ENCODE data around the gene PSD4.

PSD4 gene

DNA sequence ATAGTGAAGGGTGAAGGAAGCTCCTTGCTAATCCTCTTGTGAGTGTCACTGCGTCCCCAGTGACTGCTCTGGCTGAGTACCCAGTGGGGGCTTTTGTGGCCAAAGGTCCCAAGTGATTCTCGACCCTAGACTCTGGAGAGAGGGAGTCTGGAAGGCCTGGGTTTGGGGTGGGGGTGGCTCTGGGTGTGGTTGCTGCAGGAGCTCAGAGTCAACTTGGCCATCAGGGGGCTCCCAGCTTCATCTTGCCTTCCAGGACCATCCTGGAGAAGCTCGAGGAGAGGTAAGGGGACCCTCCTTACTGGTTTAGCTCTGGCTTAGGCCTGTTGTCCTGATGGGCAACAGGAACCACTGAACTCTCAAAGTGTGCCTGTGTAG lies 592 bp downstream of the PSD4 start:
- Histone ChIP-seq H3K4me1 (ENCODE audit: control insufficient read depth, insufficient read depth, low read length) (no peaks in the 10 kb centered on the region), H3K9me3 (ENCODE audit: control insufficient read depth, insufficient read depth, low read length) (no peaks in the 10 kb centered on the region), H3K4me3 (ENCODE audit: low read depth, low read length) (no peak overlapping the region), H3K36me3 (ENCODE audit: control insufficient read depth, insufficient read depth, low read length) (no peaks in the 10 kb centered on the region), H3K27me3 (ENCODE audit: control insufficient read depth, insufficient read depth, low read length) (no peaks in the 10 kb centered on the region), H3K9ac (ENCODE audit: low read depth, low read length) (no peak overlapping the region), H3K27ac (ENCODE audit: low read depth, low read length) (no peak overlapping the region)

DNA sequence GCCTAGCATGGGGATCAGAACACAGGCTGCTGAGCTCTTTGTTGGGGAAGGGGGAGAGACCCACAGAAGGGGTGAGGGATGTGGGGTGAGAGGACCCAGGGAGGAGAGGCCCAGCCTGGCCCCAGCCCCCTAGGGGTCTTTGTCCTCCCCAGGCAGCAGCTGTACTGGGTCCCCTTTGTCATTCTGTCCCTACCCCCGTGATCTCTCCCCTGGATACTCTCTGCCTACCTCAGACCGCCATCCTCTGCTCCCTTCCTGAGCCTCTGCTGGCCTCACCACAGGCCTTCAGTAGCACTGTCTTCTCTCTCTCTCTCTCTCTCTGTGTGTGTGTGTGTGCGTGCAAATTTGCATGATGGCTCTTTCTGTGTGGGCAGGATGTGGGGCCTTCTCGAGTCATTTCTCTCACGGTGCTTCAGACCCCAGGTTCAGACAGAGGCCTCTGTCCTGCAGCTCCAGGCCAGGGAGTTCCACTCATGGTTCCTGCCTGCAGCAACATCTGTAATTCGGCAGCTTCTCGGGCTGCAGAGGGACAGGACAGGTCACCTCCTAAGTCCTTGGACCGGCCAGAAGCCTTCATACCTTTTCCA lies 1.4 kb downstream of the PSD4 start:
- peaks cover under 1% of the 10 kb centered on the region; the same call in 1 of the 2 replicates for H3K4me1 ChIP-seq (ENCODE audit: control insufficient read depth, insufficient read depth, low read length)
- H3K36me3 ChIP-seq (ENCODE audit: control insufficient read depth, insufficient read depth, low read length): no peaks in the 10 kb centered on the region
- H3K4me3 ChIP-seq (ENCODE audit: low read depth, low read length): no peak overlapping the region
- H3K9ac ChIP-seq (ENCODE audit: low read depth, low read length): no peak overlapping the region
- H3K27ac ChIP-seq (ENCODE audit: low read depth, low read length): no peak overlapping the region
- H3K9me3 ChIP-seq (ENCODE audit: control insufficient read depth, insufficient read depth, low read length): no peaks in the 10 kb centered on the region
- H3K27me3 ChIP-seq (ENCODE audit: control insufficient read depth, insufficient read depth, low read length): no peaks in the 10 kb centered on the region

- Histone ChIP-seq H3K4me3 (ENCODE audit: low read depth, low read length) (no peak overlapping the region), H3K9me3 (ENCODE audit: control insufficient read depth, insufficient read depth, low read length) (no peaks in the 10 kb centered on the region), H3K4me1 (ENCODE audit: control insufficient read depth, insufficient read depth, low read length) (peaks cover 4% of the 10 kb centered on the region; the same call in 1 of the 2 replicates), H3K9ac (ENCODE audit: low read depth, low read length) (no peak overlapping the region), H3K36me3 (ENCODE audit: control insufficient read depth, insufficient read depth, low read length) (no peaks in the 10 kb centered on the region), H3K27ac (ENCODE audit: low read depth, low read length) (no peak overlapping the region), H3K27me3 (ENCODE audit: control insufficient read depth, insufficient read depth, low read length) (no peaks in the 10 kb centered on the region)
Measured at GRCh38 chr2:113175736-113176695, 2.2 kb downstream of the PSD4 start.

- no peak overlapping the region for H3K27ac ChIP-seq (ENCODE audit: low read depth, low read length)
- H3K36me3 ChIP-seq (ENCODE audit: control insufficient read depth, insufficient read depth, low read length): no peaks in the 10 kb centered on the region
- H3K27me3 ChIP-seq (ENCODE audit: control insufficient read depth, insufficient read depth, low read length): no peaks in the 10 kb centered on the region
- H3K4me1 ChIP-seq (ENCODE audit: control insufficient read depth, insufficient read depth, low read length): peaks cover 4% of the 10 kb centered on the region; the same call in 1 of the 2 replicates
- H3K9me3 ChIP-seq (ENCODE audit: control insufficient read depth, insufficient read depth, low read length): no peaks in the 10 kb centered on the region
- no peak overlapping the region for H3K9ac ChIP-seq (ENCODE audit: low read depth, low read length)
- H3K4me3 ChIP-seq (ENCODE audit: low read depth, low read length): no peak overlapping the region
Measured at GRCh38 chr2:113176696-113177355, 3.1 kb downstream of the PSD4 start.

- H3K9ac ChIP-seq (ENCODE audit: low read depth, low read length): no peak overlapping the region
- no peaks in the 10 kb centered on the region for H3K27me3 ChIP-seq (ENCODE audit: control insufficient read depth, insufficient read depth, low read length)
- H3K9me3 ChIP-seq (ENCODE audit: control insufficient read depth, insufficient read depth, low read length): no peaks in the 10 kb centered on the region
- H3K4me3 ChIP-seq (ENCODE audit: low read depth, low read length): no peak overlapping the region
- H3K36me3 ChIP-seq (ENCODE audit: control insufficient read depth, insufficient read depth, low read length): no peaks in the 10 kb centered on the region
- peaks cover 4% of the 10 kb centered on the region; the same call in 1 of the 2 replicates for H3K4me1 ChIP-seq (ENCODE audit: control insufficient read depth, insufficient read depth, low read length)
- H3K27ac ChIP-seq (ENCODE audit: low read depth, low read length): no peak overlapping the region
Measured at GRCh38 chr2:113178069-113178746, 4.4 kb downstream of the PSD4 start.

DNA sequence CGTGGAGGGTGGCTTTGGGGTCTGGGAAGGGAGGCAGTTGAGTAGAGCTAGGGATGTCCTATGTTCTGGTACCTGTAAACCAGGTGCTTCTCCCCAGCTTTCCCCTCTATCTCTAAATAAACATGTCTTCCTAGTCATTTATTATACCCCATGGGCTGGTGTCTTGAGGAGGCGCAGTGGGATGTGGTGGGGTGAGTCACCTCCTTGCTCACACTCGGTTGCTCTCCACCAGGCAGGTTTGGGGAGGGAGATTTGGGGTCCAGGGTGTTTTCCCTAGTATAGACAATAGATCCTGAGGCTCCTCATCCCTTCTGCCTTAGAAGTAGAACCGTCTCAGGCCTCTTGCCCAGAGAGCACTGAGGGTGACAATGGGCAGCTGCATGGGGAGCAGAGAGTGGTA lies 5.1 kb downstream of the PSD4 start:
- Histone ChIP-seq H3K36me3 (ENCODE audit: control insufficient read depth, insufficient read depth, low read length) (no peaks in the 10 kb centered on the region), H3K4me1 (ENCODE audit: control insufficient read depth, insufficient read depth, low read length) (peaks cover 4% of the 10 kb centered on the region; the same call in 1 of the 2 replicates), H3K4me3 (ENCODE audit: low read depth, low read length) (no peak overlapping the region), H3K27me3 (ENCODE audit: control insufficient read depth, insufficient read depth, low read length) (no peaks in the 10 kb centered on the region), H3K9me3 (ENCODE audit: control insufficient read depth, insufficient read depth, low read length) (no peaks in the 10 kb centered on the region), H3K27ac (ENCODE audit: low read depth, low read length) (no peak overlapping the region), H3K9ac (ENCODE audit: low read depth, low read length) (no peak overlapping the region)

GRCh38 chr2:113179446-113180045 lies 5.8 kb downstream of the PSD4 start:
- Histone ChIP-seq H3K27me3 (ENCODE audit: control insufficient read depth, insufficient read depth, low read length) (no peaks in the 10 kb centered on the region), H3K27ac (ENCODE audit: low read depth, low read length) (no peak overlapping the region), H3K4me3 (ENCODE audit: low read depth, low read length) (no peak overlapping the region), H3K9ac (ENCODE audit: low read depth, low read length) (no peak overlapping the region), H3K4me1 (ENCODE audit: control insufficient read depth, insufficient read depth, low read length) (peaks cover 4% of the 10 kb centered on the region; the same call in 1 of the 2 replicates), H3K9me3 (ENCODE audit: control insufficient read depth, insufficient read depth, low read length) (no peaks in the 10 kb centered on the region), H3K36me3 (ENCODE audit: control insufficient read depth, insufficient read depth, low read length) (no peaks in the 10 kb centered on the region)

GRCh38 chr2:113180131-113180946 lies 6.6 kb downstream of the PSD4 start:
- no peaks in the 10 kb centered on the region for H3K36me3 ChIP-seq (ENCODE audit: control insufficient read depth, insufficient read depth, low read length)
- H3K27ac ChIP-seq (ENCODE audit: low read depth, low read length): no peak overlapping the region
- no peaks in the 10 kb centered on the region for H3K27me3 ChIP-seq (ENCODE audit: control insufficient read depth, insufficient read depth, low read length)
- H3K9ac ChIP-seq (ENCODE audit: low read depth, low read length): no peak overlapping the region
- H3K4me1 ChIP-seq (ENCODE audit: control insufficient read depth, insufficient read depth, low read length): peaks cover 4% of the 10 kb centered on the region; the same call in 1 of the 2 replicates
- H3K4me3 ChIP-seq (ENCODE audit: low read depth, low read length): no peak overlapping the region
- no peaks in the 10 kb centered on the region for H3K9me3 ChIP-seq (ENCODE audit: control insufficient read depth, insufficient read depth, low read length)

GRCh38 chr2:113181258-113182051 lies 7.7 kb downstream of the PSD4 start:
- Histone ChIP-seq H3K27ac (ENCODE audit: low read depth, low read length) (no peak overlapping the region), H3K36me3 (ENCODE audit: control insufficient read depth, insufficient read depth, low read length) (no peaks in the 10 kb centered on the region), H3K9me3 (ENCODE audit: control insufficient read depth, insufficient read depth, low read length) (no peaks in the 10 kb centered on the region), H3K27me3 (ENCODE audit: control insufficient read depth, insufficient read depth, low read length) (no peaks in the 10 kb centered on the region), H3K4me1 (ENCODE audit: control insufficient read depth, insufficient read depth, low read length) (peaks cover 4% of the 10 kb centered on the region; the same call in 1 of the 2 replicates), H3K9ac (ENCODE audit: low read depth, low read length) (no peak overlapping the region), H3K4me3 (ENCODE audit: low read depth, low read length) (no peak overlapping the region)

Data from HUES48 (cell line).